WERI-Rb-1 (cell line): Measurements from ENCODE around the gene CIZ1.
"Not testable (repeated sequence)": the region's sequence is repeated elsewhere in the genome, so short reads cannot be mapped to it uniquely, and the experiment has no call there.

Experiments used
- DNase-seq: peaks from one replicate; pipeline ENCODE4 v3.0.0-alpha.2; 2020
- H3K27ac ChIP-seq: fragments of 250-450 bp; sonication (Bioruptor Pico); 2 replicates; pipeline ENCODE4 v1.5.1; 2020; ENCODE audit warnings: mild to moderate bottlenecking, moderate library complexity
- H3K27me3 ChIP-seq: fragments of 250-450 bp; sonication (Bioruptor Pico); 2 replicates; pipeline ENCODE4 v1.5.1; 2021; ENCODE audit warnings: mild to moderate bottlenecking, low read depth, moderate library complexity; ENCODE audit not compliant: insufficient read depth, severe bottlenecking
- H3K36me3 ChIP-seq: fragments of 250-450 bp; sonication (Bioruptor Pico); 2 replicates; pipeline ENCODE4 v1.5.1; 2020; ENCODE audit warnings: mild to moderate bottlenecking, moderate library complexity
- H3K4me3 ChIP-seq: 2 replicates; pipeline ENCODE4 v1.5.1; 2011; ENCODE audit warnings: low read depth, mild to moderate bottlenecking, control low read depth, low read length
- H3K9me3 ChIP-seq: fragments of 250-450 bp; sonication (Bioruptor Pico); 2 replicates; pipeline ENCODE4 v1.5.1; 2021; ENCODE audit warnings: mild to moderate bottlenecking, moderate library complexity; ENCODE audit not compliant: severe bottlenecking
- TF ChIP-seq, protein P1 (sequence below): IDR thresholded peaks from 2 replicates; pipeline ENCODE4 v1.5.1; 2011; ENCODE audit warnings: low read depth, mild to moderate bottlenecking, control low read depth, inconsistent platforms, low read length

The CIZ1 gene

DNA sequence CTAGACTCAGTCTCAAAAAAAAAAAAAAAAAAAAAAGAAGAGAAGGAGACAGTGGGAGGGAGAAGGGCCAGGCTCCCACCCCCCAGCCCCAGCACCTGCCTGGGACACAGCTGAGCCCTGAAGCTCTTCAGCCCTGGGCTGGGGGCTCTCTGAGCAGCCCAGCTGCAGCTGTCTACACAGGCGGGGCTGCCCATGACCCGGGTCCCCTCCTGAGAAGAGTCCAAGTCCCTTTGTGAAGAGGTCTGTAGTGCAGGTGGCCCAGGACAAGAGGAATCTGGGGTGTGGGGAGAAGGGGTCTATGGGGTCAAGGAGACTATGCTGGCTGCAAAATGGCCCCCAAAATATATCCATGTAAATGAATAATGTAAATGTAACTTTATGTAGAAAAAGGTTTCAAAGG, 48.8 kb downstream of the CIZ1 start:
- Histone ChIP-seq H3K9me3 (no peaks in the 10 kb centered on the region), H3K4me3 (no peak overlapping the region), H3K27me3 (no peaks in the 10 kb centered on the region), H3K36me3 (no peaks in the 10 kb centered on the region), H3K27ac (no peak overlapping the region)
- no peak for DNase-seq
- TF ChIP-seq, protein P1, sequence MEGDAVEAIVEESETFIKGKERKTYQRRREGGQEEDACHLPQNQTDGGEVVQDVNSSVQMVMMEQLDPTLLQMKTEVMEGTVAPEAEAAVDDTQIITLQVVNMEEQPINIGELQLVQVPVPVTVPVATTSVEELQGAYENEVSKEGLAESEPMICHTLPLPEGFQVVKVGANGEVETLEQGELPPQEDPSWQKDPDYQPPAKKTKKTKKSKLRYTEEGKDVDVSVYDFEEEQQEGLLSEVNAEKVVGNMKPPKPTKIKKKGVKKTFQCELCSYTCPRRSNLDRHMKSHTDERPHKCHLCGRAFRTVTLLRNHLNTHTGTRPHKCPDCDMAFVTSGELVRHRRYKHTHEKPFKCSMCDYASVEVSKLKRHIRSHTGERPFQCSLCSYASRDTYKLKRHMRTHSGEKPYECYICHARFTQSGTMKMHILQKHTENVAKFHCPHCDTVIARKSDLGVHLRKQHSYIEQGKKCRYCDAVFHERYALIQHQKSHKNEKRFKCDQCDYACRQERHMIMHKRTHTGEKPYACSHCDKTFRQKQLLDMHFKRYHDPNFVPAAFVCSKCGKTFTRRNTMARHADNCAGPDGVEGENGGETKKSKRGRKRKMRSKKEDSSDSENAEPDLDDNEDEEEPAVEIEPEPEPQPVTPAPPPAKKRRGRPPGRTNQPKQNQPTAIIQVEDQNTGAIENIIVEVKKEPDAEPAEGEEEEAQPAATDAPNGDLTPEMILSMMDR = no peak

DNA sequence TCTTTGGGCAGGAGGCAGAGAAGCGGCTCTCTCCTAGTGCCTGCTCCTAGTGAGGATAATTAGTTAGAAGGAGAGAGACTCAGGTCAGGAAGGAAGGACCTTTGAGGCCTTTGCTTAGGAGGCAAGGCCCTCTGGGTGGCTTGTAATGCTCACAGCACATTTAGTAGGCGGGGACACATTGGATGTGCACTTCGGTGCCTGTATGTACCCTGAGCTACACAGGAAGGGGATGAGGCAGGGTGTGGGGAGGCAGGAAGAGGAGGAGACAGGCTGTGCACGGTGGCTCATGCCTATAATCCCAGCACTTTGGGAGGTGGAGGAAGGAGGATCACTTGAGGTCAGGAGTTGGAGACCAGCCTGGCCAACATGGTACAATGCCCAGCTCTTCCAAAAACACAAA, 49.3 kb downstream of the CIZ1 start:
- Histone ChIP-seq H3K36me3 (no peaks in the 10 kb centered on the region), H3K27ac (no peak overlapping the region), H3K27me3 (no peaks in the 10 kb centered on the region), H3K4me3 (no peak overlapping the region), H3K9me3 (no peaks in the 10 kb centered on the region)
- TF ChIP-seq, protein P1 = no peak
- no peak for DNase-seq

DNA sequence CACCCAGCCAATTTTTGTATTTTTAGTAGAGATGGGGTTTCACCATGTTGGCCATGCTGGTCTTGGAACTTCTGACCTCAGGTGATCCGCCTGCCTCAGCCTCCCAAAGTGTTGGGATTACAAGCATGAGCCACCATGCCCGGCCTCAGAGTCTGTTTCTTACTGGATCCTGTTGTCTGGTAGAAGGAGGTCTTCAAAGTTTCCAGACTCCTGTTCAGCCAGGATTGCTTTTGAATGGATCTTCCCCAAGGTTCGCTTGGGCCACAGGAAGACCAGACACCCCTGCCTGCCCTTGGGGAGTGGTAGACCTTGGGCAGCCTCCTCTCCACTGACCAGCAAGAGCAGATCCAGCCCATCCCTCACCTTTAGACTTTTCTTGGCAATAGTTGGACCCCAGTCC, 49.8 kb downstream of the CIZ1 start:
- H3K27ac ChIP-seq = no peak overlapping the region

DNA sequence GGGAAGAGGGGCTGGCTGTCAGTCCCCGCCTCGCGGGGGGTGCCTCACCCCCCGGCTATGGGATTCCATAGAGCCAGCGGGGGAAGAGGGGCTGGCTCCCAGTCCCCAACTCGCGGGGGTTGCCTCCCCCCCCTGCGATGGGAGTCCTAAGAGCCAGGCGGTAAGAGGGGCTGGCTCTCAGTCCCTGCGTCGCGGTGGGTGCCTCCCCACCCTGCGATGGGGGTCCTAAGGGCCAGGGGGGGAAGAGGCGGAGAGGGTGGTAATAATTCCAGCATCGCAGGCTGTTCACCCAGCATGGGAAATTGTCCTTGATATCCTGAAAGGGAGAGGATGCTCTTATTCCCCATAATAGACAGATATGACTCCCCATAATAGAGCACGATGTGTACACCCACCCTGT, 51.8 kb downstream of the CIZ1 start:
- TF ChIP-seq, protein P1 = no peak
- no peak for DNase-seq
- H3K36me3 ChIP-seq = no peaks in the 10 kb centered on the region
- no peaks in the 10 kb centered on the region for H3K9me3 ChIP-seq
- no peak overlapping the region for H3K27ac ChIP-seq
- no peaks in the 10 kb centered on the region for H3K27me3 ChIP-seq
- no peak overlapping the region for H3K4me3 ChIP-seq

More for the DNA sequence above, 49.8 kb downstream of the CIZ1 start:
- Histone ChIP-seq H3K36me3 (no peaks in the 10 kb centered on the region), H3K27me3 (no peaks in the 10 kb centered on the region), H3K4me3 (no peak overlapping the region), H3K9me3 (no peaks in the 10 kb centered on the region)
- TF ChIP-seq, protein P1 = no peak
- DNase-seq = no peak

DNA sequence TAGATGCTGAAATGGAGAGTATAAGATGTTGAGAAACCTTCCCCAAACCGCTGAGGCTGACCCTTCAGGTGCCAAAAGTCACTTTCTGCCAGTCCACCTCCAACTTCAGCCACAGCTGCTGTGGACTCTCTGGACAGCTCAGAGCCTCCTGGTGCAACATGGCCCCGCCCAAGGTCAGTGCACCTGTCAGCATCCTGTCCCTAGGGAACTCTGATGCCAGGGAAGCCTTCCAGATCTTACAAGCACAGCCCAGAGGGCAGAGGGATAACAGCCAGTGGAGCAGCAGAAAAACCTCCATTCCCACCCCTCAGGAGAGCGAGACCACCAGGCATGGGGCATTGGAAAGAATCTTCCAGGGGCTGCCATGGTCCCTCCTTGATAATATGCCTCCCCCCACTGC, 53.4 kb downstream of the CIZ1 start:
- Histone ChIP-seq H3K9me3 (peaks cover 4% of the 10 kb centered on the region), H3K27ac (no peak overlapping the region), H3K36me3 (no peaks in the 10 kb centered on the region), H3K27me3 (no peaks in the 10 kb centered on the region), H3K4me3 (no peak overlapping the region)
- TF ChIP-seq, protein P1 = no peak
- no peak for DNase-seq

DNA sequence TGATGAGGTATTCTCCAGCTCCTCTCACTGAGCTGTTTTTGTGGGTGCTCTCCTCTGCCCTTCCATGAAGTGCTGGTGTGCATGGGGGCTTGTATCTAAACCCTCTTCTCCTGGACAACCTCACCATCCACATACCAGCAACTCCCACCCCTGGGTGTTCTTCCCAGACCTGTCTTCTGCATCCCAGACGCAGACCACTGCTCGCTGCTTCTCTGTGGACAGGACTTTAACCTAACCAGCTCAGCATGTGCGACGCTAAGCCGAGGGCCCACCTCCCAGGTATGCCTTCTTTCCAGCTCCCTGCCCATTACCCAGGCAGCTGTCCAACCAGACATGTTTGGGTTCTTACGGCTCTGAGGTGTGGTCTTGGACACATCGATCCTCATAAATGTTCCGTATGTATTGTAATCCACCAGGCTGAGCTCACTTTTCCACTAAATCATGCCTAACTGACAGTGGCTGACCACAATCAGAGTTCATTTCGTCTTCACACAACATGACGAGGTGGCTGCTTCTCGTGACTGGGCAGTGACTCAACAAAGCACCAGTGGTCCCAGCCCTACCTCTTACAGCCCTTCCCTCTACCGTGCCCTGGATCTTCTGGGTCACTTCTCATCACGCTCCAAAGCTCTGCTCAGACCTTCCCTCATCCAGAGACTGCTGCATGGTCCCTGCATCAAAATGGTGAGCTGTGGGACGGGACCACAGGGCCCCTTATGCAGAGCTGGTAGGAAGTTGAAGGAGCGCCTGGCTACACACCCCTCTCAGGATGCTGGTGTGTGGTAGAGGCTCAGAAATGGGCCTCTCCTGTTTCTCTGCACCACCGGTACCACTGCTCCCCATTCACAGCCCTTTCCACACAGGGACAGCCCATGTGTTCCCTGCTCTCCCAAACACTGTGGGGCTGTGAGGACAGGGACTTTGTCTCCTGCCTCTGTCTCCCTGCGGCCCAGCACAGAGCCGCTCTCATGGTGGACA, 54.3 kb downstream of the CIZ1 start:
- TF ChIP-seq, protein P1 = no peak
- Histone ChIP-seq H3K27ac (no peak overlapping the region), H3K9me3 (peaks cover 4% of the 10 kb centered on the region), H3K4me3 (no peak overlapping the region), H3K27me3 (no peaks in the 10 kb centered on the region), H3K36me3 (no peaks in the 10 kb centered on the region)
- no peak for DNase-seq

DNA sequence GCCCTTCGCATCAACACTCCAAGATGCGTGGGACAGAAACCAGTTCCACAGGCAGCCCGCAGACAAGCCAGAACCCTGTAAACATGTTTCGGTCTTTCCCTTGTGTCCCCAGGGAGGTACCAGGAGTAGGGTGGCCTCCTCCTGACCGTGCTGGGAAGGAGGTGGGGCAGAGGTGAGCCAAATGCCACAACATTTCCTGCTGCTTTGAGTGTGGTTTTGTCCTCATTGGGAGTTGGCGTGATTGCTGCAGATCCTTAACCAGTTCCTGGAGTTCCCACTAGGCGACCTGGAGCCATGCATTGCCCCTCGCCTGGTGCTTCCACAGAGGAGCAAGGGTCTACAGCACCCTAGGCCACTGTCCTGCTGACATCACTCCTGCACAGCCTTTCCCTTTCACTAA, 55.8 kb downstream of the CIZ1 start:
- not testable (repeated sequence) for DNase-seq

DNA sequence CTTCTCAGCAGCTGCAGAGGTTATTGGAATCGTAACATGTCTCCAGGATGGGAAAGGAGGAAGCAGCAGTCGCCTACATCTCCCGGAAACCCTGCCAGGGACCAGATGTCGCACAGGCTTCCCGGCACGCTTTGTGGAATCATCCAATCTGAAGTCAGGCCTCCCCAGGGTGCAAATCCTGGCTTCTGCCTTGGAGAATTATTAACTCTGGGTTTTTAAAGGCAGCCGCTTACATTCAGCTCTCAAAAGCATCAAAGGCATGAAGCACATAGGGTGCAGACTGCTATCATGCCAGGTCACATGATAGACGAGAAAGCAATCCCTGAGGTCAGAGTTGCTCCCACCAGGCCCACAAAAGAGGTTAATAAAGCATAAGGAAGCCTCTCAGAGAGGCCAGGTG, 59.2 kb downstream of the CIZ1 start:
- not testable (repeated sequence) for H3K36me3 ChIP-seq, H3K27me3 ChIP-seq
- peak; percentile 75 for DNase-seq
- Histone ChIP-seq H3K4me3 (peak overlapping the region; percentile 6; the same call in 1 of the 2 replicates), H3K9me3 (peaks cover 10% of the 10 kb centered on the region), H3K27ac (peak overlapping the region; percentile 43)

More for the DNA sequence above, 55.8 kb downstream of the CIZ1 start:
- not testable (repeated sequence) for H3K36me3 ChIP-seq, H3K27ac ChIP-seq, H3K27me3 ChIP-seq, H3K9me3 ChIP-seq, H3K4me3 ChIP-seq
